ENCODE data around the gene KCNMB4. TPM values are rescaled to one million over a fixed set of nuclear protein-coding genes. Genes with fewer than 3 reads are reported as not detected.
"Not testable (repeated sequence)": the region's sequence is repeated elsewhere in the genome, so short reads cannot be mapped to it uniquely, and the experiment has no call there.

The KCNMB4 gene
- total RNA-seq, 8 experiments from 2014 or later = 0.20 to 13.5 (median 7.4) TPM

- Histone ChIP-seq H3K27ac (no peak overlapping the region), H3K4me1 (replicated peaks in 1 of 2) (no peaks in the 10 kb centered on the region)
- ATAC-seq (replicated peaks in 6 of 8) = no peak
Measured at GRCh38 chr12:70386771-70387170, 20.7 kb downstream of the KCNMB4 start.

GRCh38 chr12:70389678-70390077 is 23.6 kb downstream of the KCNMB4 start:
- 42 to 100% (median 88%) methylated on average over 1 to 2 of the region's 2 CpGs; no CpG with 5 or more reads in 3 of the 10 experiments for WGBS, 10 experiments
- no peak overlapping the region for H3K27ac ChIP-seq

More at GRCh38 chr12:70386771-70387170, 20.7 kb downstream of the KCNMB4 start:
- no peak overlapping the region for H3K4me3 ChIP-seq
- in situ Hi-C loops (cut with MboI; ENCODE audit: low pct_unique_long_range_greater_than_20kb in 2 of 9, low sequenced_read_pairs in 9 of 9, unreplicated experiment in 9 of 9) = loop anchor here in 1 of 9 experiments (25.0 kb wide), 1 partner anchor 176 kb away; no protein-coding TSS in a partner anchor
- 17 to 100% (median 90%) methylated on average over 1 of the region's 1 CpG; no CpG with 5 or more reads in 2 of the 10 experiments for WGBS, 10 experiments

GRCh38 chr12:70392631-70393030 is 26.5 kb downstream of the KCNMB4 start:
- not testable (repeated sequence) for H3K4me3 ChIP-seq; ATAC-seq (replicated peaks in 6 of 8); H3K4me1 ChIP-seq (replicated peaks in 1 of 2); H3K27ac ChIP-seq
- in situ Hi-C loops (cut with MboI; ENCODE audit: low pct_unique_long_range_greater_than_20kb in 2 of 9, low sequenced_read_pairs in 9 of 9, unreplicated experiment in 9 of 9) = loop anchor here in 1 of 9 experiments (25.0 kb wide), 1 partner anchor 170 kb away; no protein-coding TSS in a partner anchor
- WGBS, 10 experiments = 0 to 100% (median 13%) methylated on average over 1 of the region's 1 CpG; no CpG with 5 or more reads in 5 of the 10 experiments

More at GRCh38 chr12:70389678-70390077, 23.6 kb downstream of the KCNMB4 start:
- no peak overlapping the region for H3K4me3 ChIP-seq
- no peak for ATAC-seq (replicated peaks in 6 of 8)
- no peaks in the 10 kb centered on the region for H3K4me1 ChIP-seq (replicated peaks in 1 of 2)
- in situ Hi-C loops (cut with MboI; ENCODE audit: low pct_unique_long_range_greater_than_20kb in 2 of 9, low sequenced_read_pairs in 9 of 9, unreplicated experiment in 9 of 9) = loop anchor here in 1 of 9 experiments (25.0 kb wide), 1 partner anchor 173 kb away; no protein-coding TSS in a partner anchor

GRCh38 chr12:70393787-70394499 is 27.9 kb downstream of the KCNMB4 start:
- Histone ChIP-seq H3K4me3 (no peak overlapping the region), H3K27ac (no peak overlapping the region), H3K4me1 (replicated peaks in 1 of 2) (no peaks in the 10 kb centered on the region)
- whole genome bisulfite sequencing, 10 experiments = 0 to 90% (median 73%) methylated on average over 1 to 2 of the region's 2 CpGs; no CpG with 5 or more reads in 2 of the 10 experiments
- in situ Hi-C loops (cut with MboI; ENCODE audit: low pct_unique_long_range_greater_than_20kb in 2 of 9, low sequenced_read_pairs in 9 of 9, unreplicated experiment in 9 of 9) = loop anchor here in 1 of 9 experiments (25.0 kb wide), 1 partner anchor 168 kb away; no protein-coding TSS in a partner anchor
- ATAC-seq (replicated peaks in 6 of 8) = peak in 4 of 8 experiments; percentile 16 to 96 (median 64)

GRCh38 chr12:70398002-70398401 is 31.9 kb downstream of the KCNMB4 start:
- no peak for ATAC-seq (replicated peaks in 6 of 8)
- Histone ChIP-seq H3K4me3 (no peak overlapping the region), H3K4me1 (replicated peaks in 1 of 2) (no peaks in the 10 kb centered on the region), H3K27ac (no peak overlapping the region)
- in situ Hi-C loops (cut with MboI; ENCODE audit: low pct_unique_long_range_greater_than_20kb in 2 of 9, low sequenced_read_pairs in 9 of 9, unreplicated experiment in 9 of 9) = loop anchor here in 1 of 9 experiments (25.0 kb wide), 1 partner anchor 164 kb away; no protein-coding TSS in a partner anchor

- no peaks in the 10 kb centered on the region for H3K4me1 ChIP-seq (replicated peaks in 1 of 2)
- no peak overlapping the region for H3K27ac ChIP-seq
- no peak overlapping the region for H3K4me3 ChIP-seq
- WGBS, 10 experiments = 18 to 100% (median 95%) methylated on average over 1 to 3 of the region's 3 CpGs
- no peak for ATAC-seq (replicated peaks in 6 of 8)
- in situ Hi-C loops (cut with MboI; ENCODE audit: low pct_unique_long_range_greater_than_20kb in 2 of 9, low sequenced_read_pairs in 9 of 9, unreplicated experiment in 9 of 9) = loop anchor here in 1 of 9 experiments (25.0 kb wide), 1 partner anchor 163 kb away; no protein-coding TSS in a partner anchor
Measured at GRCh38 chr12:70398862-70399261, 32.8 kb downstream of the KCNMB4 start.

GRCh38 chr12:70399311-70399710 is 33.2 kb downstream of the KCNMB4 start:
- no peaks in the 10 kb centered on the region for H3K4me1 ChIP-seq (replicated peaks in 1 of 2)
- no peak overlapping the region for H3K27ac ChIP-seq
- no peak overlapping the region for H3K4me3 ChIP-seq
- in situ Hi-C loops (cut with MboI; ENCODE audit: low pct_unique_long_range_greater_than_20kb in 2 of 9, low sequenced_read_pairs in 9 of 9, unreplicated experiment in 9 of 9) = loop anchor here in 1 of 9 experiments (25.0 kb wide), 1 partner anchor 163 kb away; no protein-coding TSS in a partner anchor
- 30 to 100% (median 76%) methylated on average over 1 to 6 of the region's 6 CpGs for whole genome bisulfite sequencing, 10 experiments
- ATAC-seq (replicated peaks in 6 of 8) = no peak

GRCh38 chr12:70400124-70400523 is 34.0 kb downstream of the KCNMB4 start:
- WGBS, 10 experiments = 74 to 100% (median 83%) methylated on average over 2 to 3 of the region's 3 CpGs; no CpG with 5 or more reads in 1 of the 10 experiments
- in situ Hi-C loops (cut with MboI; ENCODE audit: low pct_unique_long_range_greater_than_20kb in 2 of 9, low sequenced_read_pairs in 9 of 9, unreplicated experiment in 9 of 9) = no loop called here
- Histone ChIP-seq H3K27ac (no peak overlapping the region), H3K4me1 (replicated peaks in 1 of 2) (no peaks in the 10 kb centered on the region), H3K4me3 (no peak overlapping the region)
- no peak for ATAC-seq (replicated peaks in 6 of 8)

- in situ Hi-C loops (cut with MboI; ENCODE audit: low pct_unique_long_range_greater_than_20kb in 2 of 9, low sequenced_read_pairs in 9 of 9, unreplicated experiment in 9 of 9) = no loop called here
- ATAC-seq (replicated peaks in 6 of 8) = no peak
- 80 to 100% (median 88%) methylated on average over 1 of the region's 1 CpG; no CpG with 5 or more reads in 3 of the 10 experiments for WGBS, 10 experiments
- H3K27ac ChIP-seq = no peak overlapping the region
- no peaks in the 10 kb centered on the region for H3K4me1 ChIP-seq (replicated peaks in 1 of 2)
- no peak overlapping the region for H3K4me3 ChIP-seq
Measured at GRCh38 chr12:70402597-70402996, 36.5 kb downstream of the KCNMB4 start.

GRCh38 chr12:70403826-70404225 is 37.7 kb downstream of the KCNMB4 start:
- Histone ChIP-seq H3K4me1 (replicated peaks in 1 of 2) (no peaks in the 10 kb centered on the region), H3K4me3 (no peak overlapping the region), H3K27ac (no peak overlapping the region)
- peak in 2 of 8 experiments; percentile 24 to 54 for ATAC-seq (replicated peaks in 6 of 8)
- in situ Hi-C loops (cut with MboI; ENCODE audit: low pct_unique_long_range_greater_than_20kb in 2 of 9, low sequenced_read_pairs in 9 of 9, unreplicated experiment in 9 of 9) = no loop called here

- Histone ChIP-seq H3K4me3 (no peak overlapping the region), H3K4me1 (replicated peaks in 1 of 2) (no peaks in the 10 kb centered on the region), H3K27ac (no peak overlapping the region)
- no peak for ATAC-seq (replicated peaks in 6 of 8)
- 13 to 97% (median 83%) methylated on average over 1 to 13 of the region's 16 CpGs for WGBS, 10 experiments
- in situ Hi-C loops (cut with MboI; ENCODE audit: low pct_unique_long_range_greater_than_20kb in 2 of 9, low sequenced_read_pairs in 9 of 9, unreplicated experiment in 9 of 9) = no loop called here
Measured at GRCh38 chr12:70408004-70408790, 42.1 kb downstream of the KCNMB4 start.

GRCh38 chr12:70415987-70416386 is 49.9 kb downstream of the KCNMB4 start:
- no peak overlapping the region for H3K27ac ChIP-seq
- no peak for ATAC-seq (replicated peaks in 6 of 8)
- WGBS, 10 experiments = 0 to 100% (median 75%) methylated on average over 1 of the region's 1 CpG; no CpG with 5 or more reads in 5 of the 10 experiments
- no peaks in the 10 kb centered on the region for H3K4me1 ChIP-seq (replicated peaks in 1 of 2)
- no peak overlapping the region for H3K4me3 ChIP-seq
- in situ Hi-C loops (cut with MboI; ENCODE audit: low pct_unique_long_range_greater_than_20kb in 2 of 9, low sequenced_read_pairs in 9 of 9, unreplicated experiment in 9 of 9) = no loop called here

- Histone ChIP-seq H3K27ac (no peak overlapping the region), H3K4me3 (no peak overlapping the region), H3K4me1 (replicated peaks in 1 of 2) (no peaks in the 10 kb centered on the region)
- in situ Hi-C loops (cut with MboI; ENCODE audit: low pct_unique_long_range_greater_than_20kb in 2 of 9, low sequenced_read_pairs in 9 of 9, unreplicated experiment in 9 of 9) = no loop called here
- whole genome bisulfite sequencing, 10 experiments = 53 to 100% (median 94%) methylated on average over 1 to 3 of the region's 3 CpGs; no CpG with 5 or more reads in 1 of the 10 experiments
- ATAC-seq (replicated peaks in 6 of 8) = no peak
Measured at GRCh38 chr12:70417121-70417520, 51.0 kb downstream of the KCNMB4 start.

All from motor neuron (in vitro differentiated cells).